ENCODE measurements around the gene KNTC1. TPM values are rescaled to one million over a fixed set of nuclear protein-coding genes. Genes with fewer than 3 reads are reported as not detected.

KNTC1 gene, protein sequence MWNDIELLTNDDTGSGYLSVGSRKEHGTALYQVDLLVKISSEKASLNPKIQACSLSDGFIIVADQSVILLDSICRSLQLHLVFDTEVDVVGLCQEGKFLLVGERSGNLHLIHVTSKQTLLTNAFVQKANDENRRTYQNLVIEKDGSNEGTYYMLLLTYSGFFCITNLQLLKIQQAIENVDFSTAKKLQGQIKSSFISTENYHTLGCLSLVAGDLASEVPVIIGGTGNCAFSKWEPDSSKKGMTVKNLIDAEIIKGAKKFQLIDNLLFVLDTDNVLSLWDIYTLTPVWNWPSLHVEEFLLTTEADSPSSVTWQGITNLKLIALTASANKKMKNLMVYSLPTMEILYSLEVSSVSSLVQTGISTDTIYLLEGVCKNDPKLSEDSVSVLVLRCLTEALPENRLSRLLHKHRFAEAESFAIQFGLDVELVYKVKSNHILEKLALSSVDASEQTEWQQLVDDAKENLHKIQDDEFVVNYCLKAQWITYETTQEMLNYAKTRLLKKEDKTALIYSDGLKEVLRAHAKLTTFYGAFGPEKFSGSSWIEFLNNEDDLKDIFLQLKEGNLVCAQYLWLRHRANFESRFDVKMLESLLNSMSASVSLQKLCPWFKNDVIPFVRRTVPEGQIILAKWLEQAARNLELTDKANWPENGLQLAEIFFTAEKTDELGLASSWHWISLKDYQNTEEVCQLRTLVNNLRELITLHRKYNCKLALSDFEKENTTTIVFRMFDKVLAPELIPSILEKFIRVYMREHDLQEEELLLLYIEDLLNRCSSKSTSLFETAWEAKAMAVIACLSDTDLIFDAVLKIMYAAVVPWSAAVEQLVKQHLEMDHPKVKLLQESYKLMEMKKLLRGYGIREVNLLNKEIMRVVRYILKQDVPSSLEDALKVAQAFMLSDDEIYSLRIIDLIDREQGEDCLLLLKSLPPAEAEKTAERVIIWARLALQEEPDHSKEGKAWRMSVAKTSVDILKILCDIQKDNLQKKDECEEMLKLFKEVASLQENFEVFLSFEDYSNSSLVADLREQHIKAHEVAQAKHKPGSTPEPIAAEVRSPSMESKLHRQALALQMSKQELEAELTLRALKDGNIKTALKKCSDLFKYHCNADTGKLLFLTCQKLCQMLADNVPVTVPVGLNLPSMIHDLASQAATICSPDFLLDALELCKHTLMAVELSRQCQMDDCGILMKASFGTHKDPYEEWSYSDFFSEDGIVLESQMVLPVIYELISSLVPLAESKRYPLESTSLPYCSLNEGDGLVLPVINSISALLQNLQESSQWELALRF (N-terminal part only)
- polyA plus RNA-seq = 7.7 to 18.6 TPM (median 12.6 TPM) in 3 replicates
- polyA plus RNA-seq (2011; ENCODE audit: low read depth) = 4.3 TPM
- 1.6 and 3.6 TPM in 2 replicates for polyA plus RNA-seq (2011; cell fraction: cytosol; rRNA removed)
- 23.2 and 32.1 TPM in 2 replicates for polyA plus RNA-seq (2011; cell fraction: nucleus; rRNA removed)
- polyA plus RNA-seq (2012; ENCODE audit: low replicate concordance) = 2.7 and 7.3 TPM in 2 replicates
- 7.3 to 25.7 TPM (median 8.9 TPM) in 3 replicates for polyA minus RNA-seq
- 5.9 TPM for polyA minus RNA-seq (2011; cell fraction: cytosol; rRNA and poly(A)+ RNA removed)
- polyA minus RNA-seq (2011; cell fraction: nucleus; rRNA and poly(A)+ RNA removed) = 12.3 and 23.1 TPM in 2 replicates

DNA sequence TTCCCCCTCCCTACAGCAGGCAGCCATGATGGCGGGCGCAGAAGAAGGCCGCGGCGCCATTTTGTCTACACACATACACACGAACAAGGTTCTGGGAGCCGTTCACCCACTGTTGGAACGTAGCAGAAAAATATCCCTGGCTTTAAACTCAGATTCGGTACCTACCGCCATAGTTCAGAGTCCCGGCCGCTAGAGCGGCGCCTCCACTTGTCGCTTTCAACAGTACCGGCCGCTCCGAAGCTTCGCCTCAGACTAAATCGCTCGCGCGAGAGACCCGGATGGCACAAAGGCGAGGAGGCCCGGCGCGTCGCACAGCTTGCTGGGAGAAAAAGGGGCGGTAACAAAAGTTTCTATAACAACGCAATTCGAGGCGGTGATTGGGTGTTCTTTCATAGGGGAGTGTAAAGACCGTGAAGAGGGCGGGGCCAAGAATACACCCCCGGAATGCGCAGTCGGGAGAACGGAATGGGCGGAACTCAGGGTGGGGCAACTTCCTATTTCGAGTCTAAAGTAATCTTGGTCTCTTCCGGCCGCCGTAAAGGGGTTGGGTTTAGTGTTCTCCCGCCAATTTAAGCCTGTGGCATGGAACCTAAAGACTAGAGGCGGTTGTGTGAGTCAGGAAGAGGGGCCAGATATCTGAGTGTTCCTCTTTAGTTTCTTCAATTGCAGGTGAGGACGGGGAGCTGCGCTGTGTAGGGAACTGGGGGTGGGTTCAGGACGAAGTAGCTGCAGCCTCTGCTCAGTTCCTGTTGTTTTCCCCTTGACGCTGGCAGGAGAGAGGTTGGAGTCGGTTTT lies at the start of gene KNTC1, which contains the start of gene RSRC2:
Gene KNTC1 (plus strand): TSS at position 567 of the 795 bp plus-strand sequence. CDS start 2,815 bp downstream, outside the sequence.
Gene RSRC2 (minus strand): TSS at position 254 of the 795 bp plus-strand sequence. CDS start 83 bp downstream, at position 171.
- Histone ChIP-seq H3K9me1 (ENCODE audit: control insufficient read depth, extremely low read depth, insufficient read depth, low read length) (no peaks in the 10 kb centered on the region), H3K27me3 (ENCODE audit: control insufficient read depth, extremely low read depth, insufficient read depth, low read length) (no peaks in the 10 kb centered on the region), H3K9me3 (ENCODE audit: control insufficient read depth, low read depth, low read length) (no peaks in the 10 kb centered on the region), H3K27ac (ENCODE audit: control insufficient read depth, insufficient read depth, low read length) (peak within 1 kb of the TSS; percentile 100), H3K4me3 (ENCODE audit: control insufficient read depth in 2 of 3, extremely low read depth in 1 of 3, insufficient read depth in 2 of 3, low read depth in 1 of 3, low read length in 3 of 3) (peak within 1 kb of the TSS; percentile 55 to 97 (median 93)), H4K20me1 (ENCODE audit: control insufficient read depth, extremely low read depth, insufficient read depth, low read length) (peaks cover 20% of the 10 kb centered on the region), H3K4me1 (ENCODE audit: control insufficient read depth, extremely low read depth, insufficient read depth, low read length) (peaks cover 20% of the 10 kb centered on the region), H3K79me2 (ENCODE audit: control insufficient read depth, insufficient read depth, low read length) (peaks cover 82% of the 10 kb centered on the region), H3K4me2 (ENCODE audit: control insufficient read depth, extremely low read depth, insufficient read depth, low read depth, low read length) (peak within 1 kb of the TSS; percentile 88), H3K36me3 (ENCODE audit: control insufficient read depth in 2 of 2, extremely low read depth in 1 of 2, insufficient read depth in 2 of 2, low read length in 2 of 2) (peaks cover 2 to 13% of the 10 kb centered on the region in 2 experiments), H2AFZ (ENCODE audit: control insufficient read depth, low read length) (peak within 1 kb of the TSS; percentile 96), H3K9ac (ENCODE audit: control insufficient read depth, extremely low read depth, insufficient read depth, low read length) (peak within 1 kb of the TSS; percentile 100)
- DNase-seq (ENCODE audit: low read depth, low spot score) = peak; percentile 95
- dilution Hi-C loops (cut with MboI; ENCODE audit: extremely low pct_ligation_motif_present, low sequenced_read_pairs) = no loop called here
- TF ChIP-seq EZH2 (IDR thresholded peaks at IDR 0.05; ENCODE audit: low read length) = no peak
- TF ChIP-seq, protein P1, sequence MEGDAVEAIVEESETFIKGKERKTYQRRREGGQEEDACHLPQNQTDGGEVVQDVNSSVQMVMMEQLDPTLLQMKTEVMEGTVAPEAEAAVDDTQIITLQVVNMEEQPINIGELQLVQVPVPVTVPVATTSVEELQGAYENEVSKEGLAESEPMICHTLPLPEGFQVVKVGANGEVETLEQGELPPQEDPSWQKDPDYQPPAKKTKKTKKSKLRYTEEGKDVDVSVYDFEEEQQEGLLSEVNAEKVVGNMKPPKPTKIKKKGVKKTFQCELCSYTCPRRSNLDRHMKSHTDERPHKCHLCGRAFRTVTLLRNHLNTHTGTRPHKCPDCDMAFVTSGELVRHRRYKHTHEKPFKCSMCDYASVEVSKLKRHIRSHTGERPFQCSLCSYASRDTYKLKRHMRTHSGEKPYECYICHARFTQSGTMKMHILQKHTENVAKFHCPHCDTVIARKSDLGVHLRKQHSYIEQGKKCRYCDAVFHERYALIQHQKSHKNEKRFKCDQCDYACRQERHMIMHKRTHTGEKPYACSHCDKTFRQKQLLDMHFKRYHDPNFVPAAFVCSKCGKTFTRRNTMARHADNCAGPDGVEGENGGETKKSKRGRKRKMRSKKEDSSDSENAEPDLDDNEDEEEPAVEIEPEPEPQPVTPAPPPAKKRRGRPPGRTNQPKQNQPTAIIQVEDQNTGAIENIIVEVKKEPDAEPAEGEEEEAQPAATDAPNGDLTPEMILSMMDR (optimal IDR thresholded peaks at IDR 0.05 in 1 of 3, IDR thresholded peaks at IDR 0.05 in 1 of 3, conservative IDR thresholded peaks at IDR 0.05 in 1 of 3; ENCODE audit: extremely low read depth in 1 of 3, insufficient read depth in 2 of 3, low read length in 3 of 3) = no peak
- FAIRE-seq = peak; percentile 64

Data from keratinocyte (primary cell).